ENCODE results near the gene GCC1. TPM values are rescaled to one million over a fixed set of nuclear protein-coding genes. Genes with fewer than 3 reads are reported as not detected.

GCC1 gene
- total and polyA plus RNA-seq, 8 donors = 11.1 to 16.9 (median 13.1) TPM

DNA sequence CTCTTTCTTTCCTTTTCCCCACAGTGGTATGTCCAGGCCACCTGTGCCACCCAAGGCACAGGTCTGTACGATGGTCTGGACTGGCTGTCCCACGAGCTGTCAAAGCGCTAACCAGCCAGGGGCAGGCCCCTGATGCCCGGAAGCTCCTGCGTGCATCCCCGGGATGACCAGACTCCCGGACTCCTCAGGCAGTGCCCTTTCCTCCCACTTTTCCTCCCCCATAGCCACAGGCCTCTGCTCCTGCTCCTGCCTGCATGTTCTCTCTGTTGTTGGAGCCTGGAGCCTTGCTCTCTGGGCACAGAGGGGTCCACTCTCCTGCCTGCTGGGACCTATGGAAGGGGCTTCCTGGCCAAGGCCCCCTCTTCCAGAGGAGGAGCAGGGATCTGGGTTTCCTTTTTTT, 5.8 kb upstream of the GCC1 start:
- no peak overlapping the region for H3K4me3 ChIP-seq
- DNase-seq = no peak
- TF ChIP-seq, protein P1, sequence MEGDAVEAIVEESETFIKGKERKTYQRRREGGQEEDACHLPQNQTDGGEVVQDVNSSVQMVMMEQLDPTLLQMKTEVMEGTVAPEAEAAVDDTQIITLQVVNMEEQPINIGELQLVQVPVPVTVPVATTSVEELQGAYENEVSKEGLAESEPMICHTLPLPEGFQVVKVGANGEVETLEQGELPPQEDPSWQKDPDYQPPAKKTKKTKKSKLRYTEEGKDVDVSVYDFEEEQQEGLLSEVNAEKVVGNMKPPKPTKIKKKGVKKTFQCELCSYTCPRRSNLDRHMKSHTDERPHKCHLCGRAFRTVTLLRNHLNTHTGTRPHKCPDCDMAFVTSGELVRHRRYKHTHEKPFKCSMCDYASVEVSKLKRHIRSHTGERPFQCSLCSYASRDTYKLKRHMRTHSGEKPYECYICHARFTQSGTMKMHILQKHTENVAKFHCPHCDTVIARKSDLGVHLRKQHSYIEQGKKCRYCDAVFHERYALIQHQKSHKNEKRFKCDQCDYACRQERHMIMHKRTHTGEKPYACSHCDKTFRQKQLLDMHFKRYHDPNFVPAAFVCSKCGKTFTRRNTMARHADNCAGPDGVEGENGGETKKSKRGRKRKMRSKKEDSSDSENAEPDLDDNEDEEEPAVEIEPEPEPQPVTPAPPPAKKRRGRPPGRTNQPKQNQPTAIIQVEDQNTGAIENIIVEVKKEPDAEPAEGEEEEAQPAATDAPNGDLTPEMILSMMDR (IDR thresholded peaks at IDR 0.05) = no peak
- ATAC-seq = no peak
- H3K27ac ChIP-seq = no peak overlapping the region
- intact Hi-C loops (cut with DNase I) = no loop called here
- peaks cover 0 to 27% of the 10 kb centered on the region in 2 donors for H3K36me3 ChIP-seq
- no peaks in the 10 kb centered on the region for H3K27me3 ChIP-seq
- no peaks in the 10 kb centered on the region for H3K9me3 ChIP-seq
- H3K4me1 ChIP-seq = peaks cover 8 to 32% of the 10 kb centered on the region in 2 donors

- peak overlapping the region in 1 of 2 donors; percentile 78 for H3K4me3 ChIP-seq
- H3K9me3 ChIP-seq = no peaks in the 10 kb centered on the region
- intact Hi-C loops (cut with DNase I) = no loop called here
- peaks cover 0 to 27% of the 10 kb centered on the region in 2 donors for H3K36me3 ChIP-seq
- no peaks in the 10 kb centered on the region for H3K27me3 ChIP-seq
- TF ChIP-seq, protein P1 (IDR thresholded peaks at IDR 0.05) = no peak
- DNase-seq = no peak
- ATAC-seq = no peak
- H3K4me1 ChIP-seq = peaks cover 8 to 36% of the 10 kb centered on the region in 2 donors
- H3K27ac ChIP-seq = peak overlapping the region in 1 of 2 donors; percentile 80
These were observed 4.5 kb upstream of the GCC1 start for GRCh38 chr7:127589896-127590295.

DNA sequence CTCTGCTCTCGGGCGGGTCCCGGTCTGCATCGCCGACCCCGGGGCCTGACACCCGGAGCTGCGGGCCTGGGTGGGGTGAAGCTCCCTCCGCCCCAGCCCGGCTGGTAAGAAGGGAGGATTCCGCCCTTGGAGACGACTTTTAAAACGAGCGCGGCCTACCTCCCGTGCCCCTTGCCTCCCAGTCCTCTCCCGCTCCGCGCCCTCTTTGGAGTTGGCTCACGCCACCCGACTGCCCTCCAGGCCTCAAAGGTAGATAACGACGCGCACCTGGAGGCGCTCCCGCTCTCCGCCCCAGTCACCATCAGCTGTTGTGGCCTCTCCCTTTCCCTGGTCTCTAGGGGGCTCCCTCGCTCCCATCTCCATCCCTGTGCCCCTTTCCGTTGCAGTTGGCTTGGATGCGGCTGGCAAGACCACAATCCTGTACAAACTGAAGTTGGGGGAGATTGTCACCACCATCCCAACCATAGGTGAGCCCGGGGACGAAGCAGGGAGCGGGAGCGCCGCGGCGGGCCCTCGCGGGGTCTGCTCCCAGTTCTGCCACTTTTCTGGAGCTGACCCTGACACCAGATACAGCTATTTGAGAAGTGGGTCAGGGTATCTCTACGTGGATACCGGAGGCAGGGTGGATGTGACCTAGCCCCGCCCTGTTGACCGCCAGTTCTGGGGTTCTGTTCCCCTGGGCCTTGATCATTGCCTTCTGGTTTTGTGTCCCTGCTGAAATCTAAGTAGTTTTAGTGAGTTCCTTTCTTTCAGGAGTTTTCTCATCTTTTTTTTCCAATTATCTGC, 3.5 kb upstream of the GCC1 start:
- H3K36me3 ChIP-seq = peaks cover 0 to 27% of the 10 kb centered on the region in 2 donors
- peaks cover 18 to 41% of the 10 kb centered on the region in 2 donors for H3K4me1 ChIP-seq
- H3K9me3 ChIP-seq = no peaks in the 10 kb centered on the region
- H3K4me3 ChIP-seq = peak overlapping the region; percentile 78 to 95
- intact Hi-C loops (cut with DNase I) = no loop called here
- DNase-seq (peak in 3 of 4 donors; percentile 46 to 70 (median 68)), ATAC-seq (peak; percentile 63)
- TF ChIP-seq, protein P1 (IDR thresholded peaks at IDR 0.05) = peak in 1 of 2 donors; percentile 25
- H3K27ac ChIP-seq = peak overlapping the region; percentile 80 to 85
- H3K27me3 ChIP-seq = no peaks in the 10 kb centered on the region

- intact Hi-C loops (cut with DNase I) = no loop called here
- no peaks in the 10 kb centered on the region for H3K9me3 ChIP-seq
- no peaks in the 10 kb centered on the region for H3K27me3 ChIP-seq
- H3K4me3 ChIP-seq = peak within 1 kb of the TSS; percentile 78 to 95
- peaks cover 25 to 48% of the 10 kb centered on the region in 2 donors for H3K4me1 ChIP-seq
- H3K36me3 ChIP-seq = peaks cover 0 to 28% of the 10 kb centered on the region in 2 donors
- DNase-seq (peak; percentile 88 to 98 (median 93)), ATAC-seq (peak; percentile 92)
- H3K27ac ChIP-seq = peak within 1 kb of the TSS; percentile 80 to 85
- TF ChIP-seq, protein P1 (IDR thresholded peaks at IDR 0.05) = no peak
These were observed 2.8 kb upstream of the GCC1 start, which contains the start of gene ARF5 for GRCh38 chr7:127588019-127588696. TSS of gene ARF5 (plus strand) at chr7:127588411. CDS start at chr7:127588499, 88 bp downstream.

- H3K27me3 ChIP-seq = no peaks in the 10 kb centered on the region
- peak overlapping the region; percentile 80 to 85 for H3K27ac ChIP-seq
- H3K4me1 ChIP-seq = peaks cover 26 to 54% of the 10 kb centered on the region in 2 donors
- DNase-seq (no peak), ATAC-seq (no peak)
- peaks cover 0 to 33% of the 10 kb centered on the region in 2 donors for H3K36me3 ChIP-seq
- peak overlapping the region; percentile 78 to 95 for H3K4me3 ChIP-seq
- intact Hi-C loops (cut with DNase I) = no loop called here
- H3K9me3 ChIP-seq = no peaks in the 10 kb centered on the region
- TF ChIP-seq, protein P1 (IDR thresholded peaks at IDR 0.05) = no peak
These were observed 2.2 kb upstream of the GCC1 start for GRCh38 chr7:127587663-127588018.
